ENCODE data around the gene SMTN. TPM values are rescaled to one million over a fixed set of nuclear protein-coding genes. Genes with fewer than 3 reads are reported as not detected.

Gene SMTN
- total and polyA plus RNA-seq, 9 of the 15 experiments (the other 6 are each of a cell fraction or from before 2014, with no cell fraction given): 2.5 to 41.1 (median 16.1) TPM

GRCh38 chr22:31088233-31088986, 7.3 kb downstream of the SMTN start:
- ATAC-seq (no peak), FAIRE-seq (no peak), DNase-seq (ENCODE audit: extremely low read depth in 1 of 4, low spot score in 3 of 4) (no peak)
- 91% methylated on average over 18 of the region's 26 CpGs for WGBS (ENCODE audit: insufficient coverage, low coverage, missing lambda C conversion rate)
- ChIA-PET POLR2A (interaction anchor here (0.6 kb wide), 1 partner anchor 175 kb away, joined by 3 read pairs; no protein-coding TSS in a partner anchor), CTCF (ENCODE audit: low intra/inter-chr PET ratio) (interaction anchor here (1.6 kb wide), 1 partner anchor 60 kb away, joined by 12 read pairs; no protein-coding TSS in a partner anchor)
- Histone ChIP-seq H3K9me3 (replicated peaks; ENCODE audit: control insufficient read depth, insufficient read depth, low read depth, low read length) (no peaks in the 10 kb centered on the region), H3K79me2 (ENCODE audit: control insufficient read depth, insufficient read depth, low read length) (peaks cover 12% of the 10 kb centered on the region), H3K4me2 (ENCODE audit: insufficient read depth, low read length) (no peak overlapping the region), H3K36me3 (ENCODE audit: control insufficient read depth, insufficient read depth, low read length) (peaks cover 33% of the 10 kb centered on the region; the same call in 2 of the 3 replicates), H3K9ac (ENCODE audit: insufficient read depth in 1 of 2, low read depth in 2 of 2, low read length in 2 of 2) (no peak overlapping the region), H3K27ac (ENCODE audit: extremely low read depth, low read depth, low read length) (no peak overlapping the region), H3K27me3 (ENCODE audit: control insufficient read depth in 2 of 2, insufficient read depth in 2 of 2, low read length in 2 of 2) (no peaks in the 10 kb centered on the region), H3K9me1 (ENCODE audit: control insufficient read depth, insufficient read depth, low read length) (peaks cover 5% of the 10 kb centered on the region), H3K4me3 (no peak overlapping the region), H2AFZ (ENCODE audit: low read depth, low read length) (no peak overlapping the region), H4K20me1 (replicated peaks; ENCODE audit: control insufficient read depth, insufficient read depth, low read length) (no peaks in the 10 kb centered on the region), H3K4me1 (replicated peaks in 1 of 2; ENCODE audit: control insufficient read depth in 2 of 2, insufficient read depth in 2 of 2, low read length in 2 of 2) (peaks cover 23 to 57% of the 10 kb centered on the region in 2 experiments; a peak in 4 of 5 replicates)
- no TSS peak for BruUV-seq (replicated peaks)
- in situ Hi-C loops (cut with MboI): loop anchor here (5.0 to 10.0 kb wide), 2 partner anchors 136 to 324 kb away; no protein-coding TSS in a partner anchor
- intact Hi-C loops (cut with micrococcal nuclease): no loop called here
- TF ChIP-seq, protein P1, sequence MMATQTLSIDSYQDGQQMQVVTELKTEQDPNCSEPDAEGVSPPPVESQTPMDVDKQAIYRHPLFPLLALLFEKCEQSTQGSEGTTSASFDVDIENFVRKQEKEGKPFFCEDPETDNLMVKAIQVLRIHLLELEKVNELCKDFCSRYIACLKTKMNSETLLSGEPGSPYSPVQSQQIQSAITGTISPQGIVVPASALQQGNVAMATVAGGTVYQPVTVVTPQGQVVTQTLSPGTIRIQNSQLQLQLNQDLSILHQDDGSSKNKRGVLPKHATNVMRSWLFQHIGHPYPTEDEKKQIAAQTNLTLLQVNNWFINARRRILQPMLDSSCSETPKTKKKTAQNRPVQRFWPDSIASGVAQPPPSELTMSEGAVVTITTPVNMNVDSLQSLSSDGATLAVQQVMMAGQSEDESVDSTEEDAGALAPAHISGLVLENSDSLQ (IDR thresholded peaks at IDR 0.05): 0 out of 2 replicates have a peak, but pooled peaks have one; percentile 9
- TF ChIP-seq ZNF75A (CRISPR knock-in tag; IDR thresholded peaks at IDR 0.05): no peak

Measured in K562 (cell line).